Activated T-cell treated with anti-CD3 and anti-CD28 coated beads, Interleukin-2, amount 50 U/mL, for 24 hours (primary cell): ENCODE results near the gene CENPT.

Source experiments
- DNase-seq: peaks from one replicate; pipeline ENCODE4 v3.0.0-alpha.2; 2020
- H3K27ac Mint-ChIP-seq: 2 replicates; pipeline ENCODE4 v1.8.0; 2020; ENCODE audit warnings: mild to moderate bottlenecking, mixed read lengths
- H3K27me3 Mint-ChIP-seq: 2 replicates; pipeline ENCODE4 v1.8.0; 2020; ENCODE audit warnings: mixed read lengths
- H3K36me3 Mint-ChIP-seq: 2 replicates; pipeline ENCODE4 v1.8.0; 2020; ENCODE audit warnings: low read depth, mixed read lengths
- H3K4me1 Mint-ChIP-seq: 2 replicates; pipeline ENCODE4 v1.8.0; 2020; ENCODE audit warnings: low read depth, mixed read lengths
- H3K4me3 Mint-ChIP-seq: 2 replicates; pipeline ENCODE4 v1.8.0; 2020; ENCODE audit warnings: mild to moderate bottlenecking, moderate library complexity, mixed read lengths
- H3K9me3 Mint-ChIP-seq: 2 replicates; pipeline ENCODE4 v1.8.0; 2020; ENCODE audit warnings: mixed read lengths

The CENPT gene

DNA sequence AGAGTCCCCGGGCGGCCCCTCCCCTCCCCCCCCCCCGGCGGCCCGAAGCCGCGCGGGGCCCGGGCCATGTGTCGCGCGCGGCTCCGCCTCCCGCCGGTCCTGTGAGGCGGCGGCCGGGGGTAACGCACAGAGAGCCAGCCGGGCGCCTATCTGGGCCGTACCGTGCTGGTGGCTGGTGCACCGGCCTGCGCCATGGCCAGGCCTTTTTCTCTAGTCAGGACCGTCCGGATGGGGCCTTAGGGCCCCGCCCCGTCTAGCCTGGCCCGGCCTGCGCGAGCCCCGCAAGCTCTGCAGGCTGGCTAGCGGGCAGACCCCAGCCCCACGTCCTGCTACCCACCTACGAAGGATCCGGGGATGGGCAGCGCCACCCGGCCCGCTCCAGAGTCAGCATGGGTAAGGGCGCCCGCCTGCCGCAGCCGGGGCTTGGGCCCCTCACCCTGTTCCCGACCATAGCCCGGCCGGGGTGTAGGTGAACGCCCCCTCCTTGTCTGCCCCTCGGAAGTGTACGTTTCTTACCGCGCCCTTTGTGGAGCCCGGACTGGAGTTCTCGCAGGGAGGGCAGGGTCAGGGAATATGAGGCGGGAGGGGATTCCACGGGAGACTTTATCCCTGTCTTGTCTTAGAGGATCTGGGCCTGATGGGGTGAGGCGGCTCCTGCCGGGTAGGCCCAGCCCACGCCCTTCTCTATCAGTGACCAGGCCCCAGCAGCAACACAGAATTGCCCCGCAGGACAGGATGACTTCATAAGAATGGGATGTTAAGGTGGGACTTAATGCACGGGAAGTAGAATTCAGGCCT, at the start of gene CENPT:
Gene CENPT (minus strand): TSS at position 630 of the 798 bp plus-strand sequence. CDS start 13,834 bp downstream, outside the sequence.
- H3K4me1 Mint-ChIP-seq, result peaks cover 59% of the 10 kb centered on the region
- H3K36me3 Mint-ChIP-seq, result peaks cover 70% of the 10 kb centered on the region
- no peaks in the 10 kb centered on the region for H3K9me3 Mint-ChIP-seq
- DNase-seq, result no peak
- peak within 1 kb of the TSS; percentile 94 for H3K27ac Mint-ChIP-seq
- H3K27me3 Mint-ChIP-seq, result no peaks in the 10 kb centered on the region
- H3K4me3 Mint-ChIP-seq, result peak within 1 kb of the TSS; percentile 96

DNA sequence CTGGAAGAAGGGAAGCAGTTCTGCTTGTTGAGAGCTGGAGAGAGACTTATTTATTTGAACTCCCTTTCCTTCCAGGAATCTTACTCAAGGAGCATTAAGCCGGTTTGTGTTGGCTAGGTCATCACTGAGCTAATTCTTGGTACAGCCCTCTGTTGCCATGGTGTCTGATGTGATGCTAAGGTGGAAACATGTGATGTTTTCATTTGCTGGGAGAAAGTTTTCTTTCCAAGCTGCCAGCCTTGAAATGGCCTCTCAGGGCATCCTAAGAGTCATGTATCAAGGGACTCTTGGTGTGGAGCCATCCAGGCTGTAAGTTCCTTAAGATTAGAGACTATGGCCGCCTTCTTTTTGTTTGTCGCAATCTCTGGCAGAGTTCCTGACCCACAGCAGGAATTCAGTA, 49.7 kb upstream of the CENPT start:
- peaks cover 49% of the 10 kb centered on the region for H3K4me1 Mint-ChIP-seq
- H3K4me3 Mint-ChIP-seq, result no peak overlapping the region
- DNase-seq, result no peak
- peak overlapping the region; percentile 2 for H3K27ac Mint-ChIP-seq
- peaks cover 16% of the 10 kb centered on the region for H3K36me3 Mint-ChIP-seq
- no peaks in the 10 kb centered on the region for H3K9me3 Mint-ChIP-seq
- H3K27me3 Mint-ChIP-seq, result no peaks in the 10 kb centered on the region

GRCh38 chr16:67893743-67894399, 46.4 kb upstream of the CENPT start:
- H3K36me3 Mint-ChIP-seq, result peaks cover 11% of the 10 kb centered on the region
- no peaks in the 10 kb centered on the region for H3K27me3 Mint-ChIP-seq
- peak overlapping the region; percentile 96 for H3K27ac Mint-ChIP-seq
- DNase-seq, result no peak
- H3K4me3 Mint-ChIP-seq, result peak overlapping the region; percentile 97
- no peaks in the 10 kb centered on the region for H3K9me3 Mint-ChIP-seq
- H3K4me1 Mint-ChIP-seq, result peaks cover 40% of the 10 kb centered on the region

- Mint-ChIP-seq H3K4me3 (peak within 1 kb of the TSS; percentile 97), H3K9me3 (no peaks in the 10 kb centered on the region), H3K36me3 (peaks cover 11% of the 10 kb centered on the region), H3K27me3 (no peaks in the 10 kb centered on the region), H3K27ac (peak within 1 kb of the TSS; percentile 96), H3K4me1 (peaks cover 38% of the 10 kb centered on the region)
- peak; percentile 93 for DNase-seq
Measured at GRCh38 chr16:67892899-67893742, 45.6 kb upstream of the CENPT start, which contains the start of gene PSKH1. TSS of gene PSKH1 (plus strand) at chr16:67893254. CDS start at chr16:67908750, 15,496 bp downstream.

GRCh38 chr16:67892375-67892774, 44.9 kb upstream of the CENPT start:
- peak overlapping the region; percentile 97 for H3K4me3 Mint-ChIP-seq
- H3K27ac Mint-ChIP-seq, result peak overlapping the region; percentile 88
- H3K36me3 Mint-ChIP-seq, result peaks cover 9% of the 10 kb centered on the region
- no peak for DNase-seq
- H3K9me3 Mint-ChIP-seq, result no peaks in the 10 kb centered on the region
- H3K27me3 Mint-ChIP-seq, result no peaks in the 10 kb centered on the region
- H3K4me1 Mint-ChIP-seq, result peaks cover 35% of the 10 kb centered on the region

DNA sequence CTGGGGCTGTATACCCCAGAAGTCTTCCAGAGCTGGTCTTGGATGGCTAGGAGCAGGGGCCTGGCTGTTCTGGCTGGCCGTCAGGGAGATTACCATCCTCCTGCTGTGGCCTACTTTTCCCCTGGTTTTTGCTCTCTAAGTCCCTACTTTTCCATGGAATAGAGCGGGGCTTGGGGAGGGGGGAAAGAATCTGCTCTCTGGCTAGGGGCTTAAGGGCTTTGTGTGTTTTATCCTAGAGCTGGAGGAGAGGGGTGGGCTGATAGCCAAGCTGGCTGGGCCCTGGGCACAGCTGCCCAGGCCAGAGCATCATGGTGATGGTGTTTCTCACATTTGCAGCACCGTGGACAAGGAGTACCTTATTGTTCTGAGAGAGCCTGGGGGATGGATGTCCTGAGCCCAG, 40.8 kb upstream of the CENPT start:
- Mint-ChIP-seq H3K9me3 (no peaks in the 10 kb centered on the region), H3K27ac (peak overlapping the region; percentile 26)

DNA sequence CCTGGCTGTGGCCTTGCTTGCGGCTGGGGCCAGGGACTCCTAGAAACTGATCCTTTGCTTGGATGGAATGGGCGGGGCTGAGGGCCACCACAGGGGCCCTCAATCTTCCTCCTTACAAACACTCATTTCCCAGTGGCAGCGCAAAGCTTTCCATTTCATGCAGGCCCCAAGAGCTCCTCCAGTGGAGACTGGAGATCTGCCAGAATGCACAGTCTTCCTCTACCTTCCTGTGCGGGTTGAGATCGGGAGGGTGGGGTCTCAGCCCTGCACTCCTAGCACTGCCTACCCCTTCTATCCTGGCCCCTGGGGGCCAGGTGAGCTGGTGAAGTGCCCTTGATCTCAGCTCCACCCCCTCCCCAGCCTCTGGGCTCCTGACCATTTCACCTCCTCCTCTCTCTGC, 38.9 kb upstream of the CENPT start:
- H3K4me3 Mint-ChIP-seq, result no peak overlapping the region

More for the DNA sequence above, 40.8 kb upstream of the CENPT start:
- DNase-seq, result no peak
- H3K36me3 Mint-ChIP-seq, result peaks cover 31% of the 10 kb centered on the region
- H3K27me3 Mint-ChIP-seq, result no peaks in the 10 kb centered on the region
- H3K4me3 Mint-ChIP-seq, result no peak overlapping the region
- H3K4me1 Mint-ChIP-seq, result peaks cover 7% of the 10 kb centered on the region

DNA sequence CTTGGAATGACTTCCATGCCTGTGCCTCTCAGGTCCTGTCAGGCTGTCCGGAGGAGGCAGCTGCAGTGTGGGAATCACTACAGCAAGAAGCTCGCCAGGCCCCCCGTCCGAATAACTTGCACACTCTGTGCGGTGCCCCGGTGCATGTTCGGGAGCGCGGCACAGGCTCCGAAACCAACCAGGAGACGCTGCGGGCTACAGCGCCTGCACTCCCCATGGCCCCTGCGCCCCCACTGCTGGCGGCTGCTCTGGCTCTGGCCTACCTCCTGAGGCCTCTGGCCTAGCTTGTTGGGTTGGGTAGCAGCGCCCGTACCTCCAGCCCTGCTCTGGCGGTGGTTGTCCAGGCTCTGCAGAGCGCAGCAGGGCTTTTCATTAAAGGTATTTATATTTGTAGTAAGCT, 38.5 kb upstream of the CENPT start:
- H3K9me3 Mint-ChIP-seq, result no peaks in the 10 kb centered on the region
- H3K27ac Mint-ChIP-seq, result no peak overlapping the region
- H3K27me3 Mint-ChIP-seq, result no peaks in the 10 kb centered on the region
- H3K4me1 Mint-ChIP-seq, result no peaks in the 10 kb centered on the region
- H3K4me3 Mint-ChIP-seq, result no peak overlapping the region
- no peak for DNase-seq
- peaks cover 54% of the 10 kb centered on the region for H3K36me3 Mint-ChIP-seq

More for the DNA sequence above, 38.9 kb upstream of the CENPT start:
- Mint-ChIP-seq H3K36me3 (peaks cover 50% of the 10 kb centered on the region), H3K27me3 (no peaks in the 10 kb centered on the region), H3K27ac (peak overlapping the region; percentile 35), H3K9me3 (no peaks in the 10 kb centered on the region), H3K4me1 (no peaks in the 10 kb centered on the region)
- no peak for DNase-seq

GRCh38 chr16:67885545-67885944, 38.1 kb upstream of the CENPT start:
- Mint-ChIP-seq H3K36me3 (peaks cover 58% of the 10 kb centered on the region), H3K4me3 (no peak overlapping the region)

DNA sequence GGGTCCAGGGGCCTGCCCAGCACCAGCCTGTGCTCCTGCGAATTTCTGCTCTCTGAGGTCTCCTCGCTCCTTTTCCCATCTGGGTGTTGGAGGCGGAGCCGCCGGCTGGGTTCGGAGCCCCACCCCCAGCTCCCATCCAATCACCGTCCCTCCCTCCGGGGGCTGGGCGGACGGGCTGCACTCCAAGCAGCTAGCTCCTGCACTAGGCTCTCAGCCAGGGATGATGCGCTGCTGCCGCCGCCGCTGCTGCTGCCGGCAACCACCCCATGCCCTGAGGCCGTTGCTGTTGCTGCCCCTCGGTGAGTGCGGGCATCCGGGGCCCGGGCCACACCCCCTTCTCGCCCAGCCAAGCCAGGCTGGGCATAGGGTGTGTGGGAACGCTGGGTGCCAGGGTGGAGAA, 37.2 kb upstream of the CENPT start, which contains the start of gene NRN1L:
Gene NRN1L (plus strand): TSS at position 202 of the 400 bp plus-strand sequence. CDS start 19 bp downstream, at position 221.
- H3K36me3 Mint-ChIP-seq, result peaks cover 67% of the 10 kb centered on the region

More at GRCh38 chr16:67885545-67885944, 38.1 kb upstream of the CENPT start:
- Mint-ChIP-seq H3K27ac (peak overlapping the region; percentile 37), H3K4me1 (no peaks in the 10 kb centered on the region), H3K27me3 (no peaks in the 10 kb centered on the region), H3K9me3 (no peaks in the 10 kb centered on the region)
- no peak for DNase-seq

GRCh38 chr16:67883872-67884261, 36.4 kb upstream of the CENPT start:
- H3K27me3 Mint-ChIP-seq, result no peaks in the 10 kb centered on the region
- peak overlapping the region; percentile 41 for H3K27ac Mint-ChIP-seq
- DNase-seq, result peak; percentile 83

More for the DNA sequence above, 37.2 kb upstream of the CENPT start, which contains the start of gene NRN1L:
- peak within 1 kb of the TSS; percentile 41 for H3K27ac Mint-ChIP-seq
- H3K9me3 Mint-ChIP-seq, result no peaks in the 10 kb centered on the region
- no peak within 1 kb of the TSS for H3K4me3 Mint-ChIP-seq
- H3K27me3 Mint-ChIP-seq, result no peaks in the 10 kb centered on the region
- no peak for DNase-seq
- no peaks in the 10 kb centered on the region for H3K4me1 Mint-ChIP-seq

DNA sequence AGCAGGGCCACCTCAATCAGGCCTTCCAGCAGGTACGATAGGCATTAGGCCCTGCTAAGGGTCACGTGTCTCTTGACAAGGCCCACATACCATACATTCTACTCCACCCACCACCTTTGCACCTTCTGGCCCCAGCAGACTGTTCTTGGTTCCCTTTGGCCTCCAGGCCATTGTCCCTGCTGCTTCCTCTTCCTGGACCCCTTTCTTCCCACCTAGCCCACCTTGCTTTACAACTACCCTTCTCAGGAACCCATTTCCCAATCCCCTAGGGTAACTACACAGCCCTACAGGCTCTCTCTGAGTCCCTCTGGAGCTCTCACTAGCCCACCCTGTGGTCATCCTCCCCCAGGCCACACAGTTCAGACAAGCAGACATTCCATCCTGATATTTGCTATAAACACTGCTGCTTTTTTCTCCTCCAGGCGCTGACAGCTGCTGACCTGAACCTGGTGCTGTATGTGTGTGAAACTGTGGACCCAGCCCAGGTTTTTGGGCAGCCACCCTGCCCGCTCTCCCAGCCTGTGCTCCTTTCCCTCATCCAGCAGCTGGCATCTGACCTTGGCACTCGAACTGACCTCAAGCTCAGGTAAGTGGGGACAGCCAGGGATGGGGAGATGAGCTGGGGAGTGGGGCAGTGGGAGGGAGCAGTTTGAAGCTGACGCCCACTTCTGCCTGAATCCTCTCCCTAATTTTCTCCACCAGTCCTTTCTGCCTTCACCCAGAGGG, 35.8 kb upstream of the CENPT start:
- no peak for DNase-seq
- peaks cover 81% of the 10 kb centered on the region for H3K36me3 Mint-ChIP-seq
- H3K9me3 Mint-ChIP-seq, result no peaks in the 10 kb centered on the region
- H3K27me3 Mint-ChIP-seq, result no peaks in the 10 kb centered on the region
- H3K27ac Mint-ChIP-seq, result peak overlapping the region; percentile 41
- H3K4me1 Mint-ChIP-seq, result no peaks in the 10 kb centered on the region
- no peak overlapping the region for H3K4me3 Mint-ChIP-seq

More at GRCh38 chr16:67883872-67884261, 36.4 kb upstream of the CENPT start:
- no peaks in the 10 kb centered on the region for H3K4me1 Mint-ChIP-seq
- H3K4me3 Mint-ChIP-seq, result no peak overlapping the region
- H3K36me3 Mint-ChIP-seq, result peaks cover 75% of the 10 kb centered on the region
- no peaks in the 10 kb centered on the region for H3K9me3 Mint-ChIP-seq

DNA sequence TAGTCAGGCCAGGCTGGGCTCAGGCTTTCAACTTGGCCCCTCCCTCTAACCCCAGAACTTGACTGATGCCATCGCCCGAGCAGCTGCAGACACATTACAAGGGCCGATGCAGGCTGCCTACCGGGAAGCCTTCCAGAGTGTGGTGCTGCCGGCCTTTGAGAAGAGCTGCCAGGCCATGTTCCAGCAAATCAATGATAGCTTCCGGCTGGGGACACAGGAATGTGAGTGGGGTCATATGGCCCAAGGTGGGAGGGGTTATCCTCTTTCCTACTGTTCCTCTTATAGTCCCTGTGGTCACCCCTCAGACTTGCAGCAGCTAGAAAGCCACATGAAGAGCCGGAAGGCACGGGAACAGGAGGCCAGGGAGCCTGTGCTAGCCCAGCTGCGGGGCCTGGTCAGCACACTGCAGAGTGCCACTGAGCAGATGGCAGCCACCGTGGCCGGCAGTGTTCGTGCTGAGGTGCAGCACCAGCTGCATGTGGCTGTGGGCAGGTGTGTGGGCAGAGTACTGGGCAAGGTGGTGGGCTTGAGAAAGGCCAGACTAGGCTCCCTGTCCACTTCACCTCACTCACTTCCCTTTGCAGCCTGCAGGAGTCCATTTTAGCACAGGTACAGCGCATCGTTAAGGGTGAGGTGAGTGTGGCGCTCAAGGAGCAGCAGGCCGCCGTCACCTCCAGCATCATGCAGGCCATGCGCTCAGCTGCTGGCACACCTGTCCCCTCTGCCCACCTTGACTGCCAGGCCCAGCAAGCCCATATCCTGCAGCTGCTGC, 35.1 kb upstream of the CENPT start:
- Mint-ChIP-seq H3K4me3 (no peak overlapping the region), H3K36me3 (peaks cover 88% of the 10 kb centered on the region), H3K4me1 (no peaks in the 10 kb centered on the region), H3K27me3 (no peaks in the 10 kb centered on the region), H3K27ac (peak overlapping the region; percentile 41), H3K9me3 (no peaks in the 10 kb centered on the region)
- no peak for DNase-seq
